HG02943 (cell line): ENCODE data around the gene PRDM10.
"Not testable (repeated sequence)": the region's sequence is repeated elsewhere in the genome, so short reads cannot be mapped to it uniquely, and the experiment has no call there.

Source experiments
- ATAC-seq: cut with Tn5 transposase; IDR thresholded peaks from one replicate; pipeline ENCODE4 v1.9.1; 2021; ENCODE audit warnings: mild to moderate bottlenecking, low read depth, moderate library complexity; ENCODE audit not compliant: unreplicated experiment

The PRDM10 gene

DNA sequence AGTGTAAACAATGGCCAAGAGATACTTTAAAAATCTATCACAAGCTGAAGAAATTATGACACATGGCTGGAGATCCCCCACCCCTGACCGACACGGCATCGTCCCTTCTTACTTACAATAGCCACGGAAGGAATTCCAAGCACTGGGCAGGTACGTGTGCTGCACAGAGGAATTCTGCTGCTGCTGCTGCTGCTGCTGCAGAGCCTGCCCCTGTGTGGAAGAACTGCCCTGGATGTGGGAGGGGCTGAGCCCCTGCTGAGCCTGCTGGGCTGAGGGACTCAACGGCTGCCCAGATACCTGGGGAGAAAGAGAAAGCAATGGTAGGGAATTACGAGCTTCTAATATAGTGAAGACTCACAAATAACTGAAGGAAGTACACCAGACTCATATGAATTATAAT is 92.3 kb downstream of the PRDM10 start:
- ATAC-seq: no peak

DNA sequence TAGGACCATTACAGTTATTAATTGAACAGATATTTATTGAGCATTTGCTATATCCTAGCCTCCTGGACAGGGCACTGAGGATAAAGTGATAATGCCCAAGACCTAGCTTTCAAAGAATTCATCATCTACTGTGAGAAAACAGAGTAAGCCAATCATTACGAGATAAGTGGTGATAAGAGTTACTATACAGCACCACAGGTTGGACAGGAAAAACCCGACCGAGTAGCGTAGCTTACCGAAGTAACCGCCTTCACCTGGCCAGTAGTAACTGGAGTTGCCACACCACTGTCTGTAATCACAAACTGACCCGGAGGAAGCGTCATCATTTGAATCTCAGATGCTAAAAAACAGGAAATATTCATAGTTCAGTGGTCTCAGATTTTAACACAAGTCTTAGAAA is 97.2 kb downstream of the PRDM10 start:
- ATAC-seq: no peak

DNA sequence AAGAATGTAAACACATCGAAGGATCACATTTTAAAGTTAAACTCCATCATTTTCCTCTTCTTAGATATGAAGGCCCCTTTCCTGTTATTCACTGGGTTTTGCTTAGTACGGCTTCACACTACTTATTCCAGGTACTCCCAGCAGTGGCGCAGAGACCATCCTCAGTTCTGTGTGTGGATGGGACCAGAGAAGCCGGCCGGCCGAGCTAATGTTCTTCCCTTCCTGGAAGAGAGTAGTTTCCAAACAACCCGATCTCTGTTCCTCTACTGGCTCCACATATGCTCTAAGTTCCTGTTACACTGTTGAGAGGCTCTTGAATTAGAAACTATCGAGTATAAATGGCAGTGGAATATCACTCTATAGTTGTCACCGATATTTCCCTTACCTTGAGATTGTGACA is 106.6 kb downstream of the PRDM10 start:
- no peak for ATAC-seq

DNA sequence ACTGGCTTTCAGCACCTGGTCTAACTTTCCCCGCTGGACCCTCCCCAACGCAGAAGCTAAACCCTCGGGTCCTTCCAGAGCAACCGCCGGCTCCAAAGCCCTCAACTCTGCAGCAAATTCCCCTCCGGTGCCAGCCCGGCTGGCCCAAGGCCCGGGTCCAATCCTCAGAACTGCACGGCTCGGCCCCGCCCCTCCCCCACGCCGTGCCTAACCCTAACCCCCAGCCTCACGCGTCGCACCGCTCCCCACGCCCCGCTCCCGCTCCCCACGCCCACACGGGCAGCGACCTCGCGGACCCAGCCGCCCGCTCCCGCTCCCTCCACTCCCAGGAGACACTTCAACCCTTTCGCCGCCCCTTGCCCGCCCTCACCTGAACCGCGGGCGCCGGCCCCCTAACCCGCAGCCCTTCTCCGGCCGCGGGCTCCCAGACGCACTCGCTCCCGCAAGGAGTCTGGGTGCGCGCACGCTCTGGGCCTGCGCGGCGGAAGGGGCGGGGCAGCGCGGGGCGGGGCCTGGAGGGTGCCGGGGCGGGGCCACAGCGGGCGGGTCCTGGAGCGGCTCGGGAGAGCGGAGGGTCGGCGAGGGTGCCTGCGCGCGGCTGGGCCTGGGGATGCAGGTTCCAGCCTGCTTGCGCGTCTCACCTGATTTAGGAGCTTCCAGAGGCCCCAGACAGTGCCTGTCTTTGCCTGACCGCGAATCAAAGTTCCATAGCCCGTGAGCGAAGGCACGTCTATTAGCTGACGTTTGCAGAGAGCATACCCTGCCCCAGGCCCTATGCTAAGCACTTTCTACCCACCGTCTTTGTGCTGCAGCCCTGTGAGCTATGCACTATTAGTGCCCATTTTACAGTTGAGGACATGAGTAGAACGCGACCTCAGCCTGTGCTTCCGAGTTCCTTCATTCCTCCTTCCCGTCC is 107.3 kb downstream of the PRDM10 start, which contains the start of gene NFRKB:
NFRKB (minus strand) TSS at position 453 of the 916 bp plus-strand sequence. CDS start 2,729 bp downstream, outside the sequence.
- ATAC-seq: peak; percentile 95

DNA sequence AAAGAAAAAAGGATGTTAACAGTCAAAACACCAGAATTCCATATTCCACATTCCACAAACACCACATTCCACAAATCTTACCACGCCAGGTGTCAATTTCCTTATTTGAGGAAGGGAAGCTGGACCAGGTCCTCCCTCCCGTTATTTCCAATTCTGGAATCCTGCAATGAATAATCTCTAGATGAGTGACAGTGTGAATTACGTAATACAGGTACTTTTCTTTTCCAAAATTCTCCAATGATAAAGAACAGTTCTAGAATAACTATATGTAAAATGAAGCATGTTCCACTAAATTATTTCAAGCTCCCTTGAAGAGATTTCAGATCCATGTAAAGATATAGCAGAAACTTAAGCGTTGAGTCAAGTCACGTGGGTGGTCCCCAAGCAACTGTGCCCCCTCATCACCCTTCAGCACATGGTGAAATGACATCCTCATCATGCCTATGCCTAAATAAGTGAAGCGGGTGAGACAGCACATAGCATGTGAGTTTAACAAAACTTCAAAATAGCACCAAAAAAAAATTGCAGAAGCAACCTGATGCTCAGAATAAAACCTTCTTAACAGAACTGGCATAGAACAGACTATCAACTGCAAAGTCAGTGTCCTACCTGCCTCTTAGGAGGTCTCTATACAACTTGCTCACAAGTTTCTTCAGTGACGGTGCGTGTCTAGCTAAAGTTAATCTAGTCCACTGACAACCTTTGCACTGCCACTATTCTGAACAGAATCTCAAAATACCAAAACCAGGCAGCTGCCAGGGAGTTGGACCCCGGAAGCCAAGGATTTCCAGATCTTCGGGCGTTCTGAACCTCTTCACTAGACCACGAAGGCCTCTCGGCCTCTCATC is 108.1 kb downstream of the PRDM10 start:
- no peak for ATAC-seq

DNA sequence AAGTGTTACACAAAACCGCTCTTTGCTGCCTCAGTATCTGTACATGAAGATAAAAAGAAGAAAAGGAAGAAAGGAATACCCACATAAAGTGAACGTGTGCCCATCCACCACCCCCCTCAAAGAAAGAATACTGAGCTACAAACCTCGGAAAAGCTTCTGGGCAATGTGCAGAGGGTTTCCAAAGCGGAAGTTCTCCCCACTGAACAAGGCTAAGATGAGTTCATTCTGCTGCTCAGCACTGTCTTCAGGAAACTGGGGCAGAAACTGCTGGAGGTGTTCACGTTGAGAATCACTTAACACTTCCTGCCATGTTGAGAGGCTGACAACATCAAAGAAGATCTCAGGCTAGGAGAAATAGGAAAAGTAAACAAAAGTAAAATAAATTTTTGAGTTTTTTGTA is 114.2 kb downstream of the PRDM10 start:
- ATAC-seq: no peak

DNA sequence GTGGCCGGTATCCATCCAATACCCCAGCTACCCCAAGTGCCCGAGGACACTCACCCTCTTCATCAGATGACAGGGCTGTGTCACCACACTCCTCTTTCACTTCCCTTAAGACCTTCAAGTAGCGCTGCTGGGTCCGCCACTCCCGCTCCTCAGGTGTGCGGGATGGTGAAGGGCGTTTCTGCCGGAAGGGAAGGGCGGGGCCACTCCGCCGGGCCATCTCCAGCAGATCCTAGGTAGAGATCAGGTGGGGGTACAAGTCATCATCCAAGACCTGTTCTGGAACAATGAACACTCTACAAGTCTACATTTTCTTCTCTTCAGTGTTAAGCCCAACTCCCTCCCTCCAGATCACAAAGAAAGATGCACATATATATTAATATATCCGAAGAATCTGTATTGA is 117.3 kb downstream of the PRDM10 start:
- ATAC-seq: no peak

DNA sequence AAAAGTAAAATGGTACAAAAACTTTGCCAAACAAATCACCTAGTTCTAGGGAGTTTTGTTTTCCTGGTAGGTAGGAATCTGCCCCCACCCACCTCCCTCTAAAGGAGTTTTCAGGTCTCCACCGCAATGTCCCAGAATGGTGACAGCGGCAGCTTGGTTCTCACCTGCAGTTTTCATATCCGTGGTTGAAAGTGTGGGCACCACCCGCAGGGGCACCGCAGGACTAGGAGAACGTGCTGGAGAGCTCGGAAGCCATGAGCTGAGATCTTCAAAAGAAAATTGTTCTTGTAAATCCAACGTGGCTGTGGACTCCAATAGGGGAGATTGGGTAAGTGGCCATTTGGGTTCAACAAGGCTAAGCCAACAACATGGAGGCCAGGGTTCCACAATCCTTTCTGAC is 118.1 kb downstream of the PRDM10 start:
- no peak for ATAC-seq

DNA sequence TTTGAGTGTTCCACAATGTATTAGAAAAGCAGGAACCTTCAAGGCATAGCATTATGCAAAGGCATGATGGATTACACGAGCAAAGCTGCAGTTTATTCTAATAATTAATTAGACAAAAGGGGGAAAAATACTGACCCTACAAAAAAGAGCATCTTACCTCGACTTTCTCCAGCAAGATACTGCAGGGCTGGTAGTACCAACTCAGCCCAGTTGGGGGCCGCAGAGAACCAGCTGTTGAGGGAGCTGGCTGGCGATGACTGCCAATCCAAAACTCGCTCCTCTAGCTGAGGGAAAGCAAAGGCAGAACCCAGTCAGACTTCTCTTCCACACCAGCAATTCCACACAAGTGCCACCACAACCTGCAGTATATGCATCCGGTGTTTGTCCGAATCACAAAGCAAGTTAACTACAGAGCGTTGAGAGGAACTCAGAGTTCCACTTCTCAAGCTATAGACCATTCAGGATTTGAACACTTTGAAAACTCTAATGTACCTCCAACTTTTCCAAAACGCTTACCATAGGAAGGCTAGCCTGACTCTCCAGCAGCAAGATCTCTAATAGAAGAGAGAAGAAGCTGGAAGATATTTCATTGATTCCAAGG is 121.0 kb downstream of the PRDM10 start:
- ATAC-seq: no peak

DNA sequence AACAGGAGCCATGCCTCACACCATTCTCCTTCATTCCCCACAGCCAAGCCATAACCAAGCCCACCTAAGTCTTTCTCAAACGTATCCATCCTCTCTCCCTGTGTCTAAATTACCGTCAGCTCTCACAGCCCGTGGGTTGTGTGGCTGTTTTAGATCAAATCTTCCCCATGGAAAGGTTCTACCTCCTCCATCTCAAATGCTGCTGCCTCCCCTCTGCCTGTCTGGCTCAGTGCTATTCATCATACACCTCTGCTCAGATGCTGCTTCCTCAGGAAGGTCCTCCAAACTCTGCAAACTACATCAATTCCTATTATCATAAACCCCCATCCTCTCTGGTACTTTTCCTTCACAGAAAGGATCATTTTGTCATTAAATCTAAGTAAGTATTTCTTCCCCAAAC is 122.3 kb downstream of the PRDM10 start:
- no peak for ATAC-seq

DNA sequence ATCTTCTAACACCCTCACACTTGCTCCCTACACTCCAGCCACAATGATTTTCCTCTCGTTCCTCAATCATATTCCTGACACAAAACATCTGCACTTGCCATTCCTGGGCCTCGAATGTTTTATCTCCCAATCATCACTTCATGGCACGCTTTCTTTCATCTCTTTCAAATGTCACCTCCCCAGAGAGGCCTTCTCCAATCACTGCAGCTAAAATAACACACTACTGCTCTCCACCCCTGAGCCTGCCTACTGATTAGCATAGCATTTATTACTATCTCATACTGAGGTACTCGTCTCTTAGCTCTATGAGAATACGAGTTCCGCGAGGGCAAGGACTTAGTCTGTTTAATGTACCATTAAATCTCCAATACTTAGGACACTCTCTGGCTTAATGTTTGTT is 130.7 kb downstream of the PRDM10 start:
- ATAC-seq: no peak

DNA sequence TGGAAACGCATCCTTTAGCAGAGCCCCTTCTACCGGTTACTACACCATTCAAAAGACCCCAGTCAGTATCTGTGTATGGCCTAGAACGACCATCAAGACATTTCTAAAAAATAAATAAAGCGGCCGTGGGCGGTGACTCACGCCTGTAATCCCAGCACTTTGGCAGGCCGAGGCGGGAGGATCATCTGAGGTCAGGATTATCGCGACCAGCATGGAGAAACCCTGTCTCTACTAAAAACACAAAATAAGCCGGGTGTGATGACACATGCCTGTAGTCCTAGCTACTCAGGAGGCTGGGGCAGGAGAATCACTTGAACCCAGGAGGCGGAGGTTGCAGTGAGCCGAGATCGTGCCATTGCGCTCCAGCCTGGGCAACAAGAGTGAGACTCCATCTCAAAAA is 134.0 kb downstream of the PRDM10 start:
- ATAC-seq: not testable (repeated sequence)

DNA sequence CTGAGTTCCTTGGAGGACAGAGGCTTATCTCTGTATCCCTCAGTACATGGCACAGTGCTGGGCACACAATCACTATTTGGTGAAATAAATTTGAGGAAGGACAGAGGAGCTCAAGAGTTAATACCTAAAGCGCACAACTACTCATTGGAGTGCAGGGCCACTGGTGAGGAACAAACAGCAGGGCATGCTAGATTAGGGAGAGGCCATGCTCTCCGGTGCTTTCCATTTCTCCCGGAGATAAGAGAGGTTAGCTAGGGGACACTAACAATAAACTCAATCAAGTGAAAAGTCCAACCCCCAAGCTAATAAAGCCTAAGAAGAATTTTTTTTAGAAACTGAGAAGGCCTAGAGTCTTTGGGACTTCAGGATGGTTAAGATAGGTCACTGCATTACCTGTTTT is 136.3 kb downstream of the PRDM10 start:
- ATAC-seq: no peak

DNA sequence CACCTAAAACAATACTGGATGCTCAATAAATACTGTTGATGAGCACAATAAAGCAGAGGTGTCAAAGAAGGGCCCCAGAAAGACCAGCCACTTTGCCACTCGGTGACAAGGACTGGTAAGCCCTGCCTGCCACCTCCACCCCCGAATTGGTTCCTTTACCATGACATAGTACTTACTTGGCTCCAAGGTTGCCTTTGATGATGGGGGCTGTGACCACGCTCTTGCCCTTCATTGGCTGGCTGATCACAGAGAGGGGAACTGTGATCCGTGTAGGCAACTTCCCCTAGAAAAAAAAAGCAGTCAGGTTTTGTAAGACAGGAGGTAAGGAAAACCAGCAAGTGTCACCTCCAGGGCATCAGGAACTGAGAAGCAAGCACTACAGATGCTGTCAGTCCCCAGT is 136.9 kb downstream of the PRDM10 start:
- no peak for ATAC-seq

DNA sequence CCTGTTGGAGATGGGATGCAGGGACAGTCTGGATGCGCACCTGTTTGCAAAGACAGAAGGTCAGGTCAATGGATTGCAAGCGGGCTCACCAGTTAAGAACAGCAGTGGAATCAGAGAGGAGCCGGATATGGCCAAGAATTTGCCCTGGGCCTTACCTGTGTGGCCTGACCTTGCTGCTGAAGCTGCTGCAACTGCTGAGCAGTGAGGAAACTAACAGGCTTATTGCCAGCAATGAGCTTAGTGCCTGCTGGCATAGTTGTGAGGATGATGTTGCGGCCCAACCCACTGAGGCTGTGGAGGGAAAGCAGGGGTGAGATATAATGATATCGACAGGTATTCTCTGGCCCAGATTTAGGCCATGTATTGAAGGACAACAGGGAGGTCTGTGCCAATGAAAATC is 137.8 kb downstream of the PRDM10 start:
- no peak for ATAC-seq

DNA sequence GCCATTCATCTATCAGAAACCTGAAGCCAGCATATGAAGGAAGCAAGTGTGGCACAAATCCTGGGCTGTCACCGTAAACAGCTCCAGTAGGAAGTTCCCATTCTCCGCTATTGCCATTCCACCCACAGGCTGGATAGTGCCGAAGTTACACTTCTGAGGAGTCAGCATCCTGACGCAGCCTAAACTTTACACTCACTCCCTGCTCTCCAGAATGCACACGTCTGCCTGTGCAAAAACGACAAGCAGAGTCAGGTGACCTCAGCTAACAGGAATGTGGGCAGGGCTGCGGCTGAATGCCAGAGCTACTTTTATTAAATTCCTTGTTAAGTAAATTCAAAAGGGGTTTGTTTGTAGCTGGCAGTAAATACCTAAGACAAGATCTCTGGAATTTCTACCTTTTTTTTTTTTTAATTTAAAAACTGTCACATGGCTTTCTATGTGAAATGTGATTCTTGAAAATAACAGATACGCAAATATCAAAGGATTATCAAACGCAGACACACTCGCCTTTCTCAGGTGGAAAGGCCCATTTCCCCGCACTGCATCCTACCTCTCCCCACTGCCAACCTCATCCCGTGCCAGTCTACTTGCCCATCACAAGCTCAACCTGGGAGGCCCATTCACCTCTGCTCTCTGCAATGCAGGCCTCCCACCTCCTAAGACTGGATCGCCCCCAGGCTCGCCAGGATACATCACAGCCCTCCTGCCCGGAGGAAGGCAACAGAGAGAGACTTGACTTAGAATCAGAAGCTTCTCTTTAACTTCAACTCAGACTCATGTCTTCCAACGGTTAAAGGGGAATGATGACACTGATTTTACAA is 140.7 kb downstream of the PRDM10 start:
- ATAC-seq: no peak

DNA sequence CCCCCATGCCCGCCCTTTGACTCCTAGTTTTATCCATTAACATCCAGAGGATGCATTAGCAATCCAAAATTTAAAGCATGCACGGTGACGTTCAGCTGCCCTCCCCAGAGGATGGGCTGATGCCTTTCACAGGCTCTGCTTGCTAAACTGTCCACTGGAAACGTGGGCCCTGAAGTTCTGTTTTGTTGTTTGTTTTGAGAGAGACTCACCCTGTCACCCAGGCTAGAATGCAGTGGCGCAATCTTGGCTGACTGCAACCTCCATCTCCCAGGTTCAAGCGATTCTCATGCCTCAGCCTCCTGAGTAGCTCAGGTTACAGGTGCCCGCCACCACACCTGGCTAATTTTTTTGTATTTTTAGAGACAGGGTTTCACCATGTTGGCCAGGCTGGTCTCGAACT is 146.6 kb downstream of the PRDM10 start:
- ATAC-seq: no peak

DNA sequence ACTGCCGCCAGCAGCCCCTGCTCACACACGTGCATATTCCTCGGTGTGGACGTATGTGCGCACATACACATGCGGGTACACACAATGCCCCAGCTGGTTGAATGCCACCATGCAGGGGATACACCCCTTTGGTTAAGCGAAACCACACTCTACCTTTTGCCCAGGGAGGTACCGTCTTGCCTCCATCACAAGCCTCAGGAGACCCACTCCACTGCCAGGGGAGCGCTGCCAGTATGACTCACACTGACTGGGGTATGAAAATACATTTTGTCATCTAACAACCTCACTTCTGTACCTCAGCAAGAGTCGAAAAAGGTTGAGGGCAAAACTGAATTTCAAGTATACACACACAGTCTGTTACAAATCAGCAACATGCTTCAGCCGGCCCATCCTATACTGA is 147.5 kb downstream of the PRDM10 start:
- no peak for ATAC-seq

DNA sequence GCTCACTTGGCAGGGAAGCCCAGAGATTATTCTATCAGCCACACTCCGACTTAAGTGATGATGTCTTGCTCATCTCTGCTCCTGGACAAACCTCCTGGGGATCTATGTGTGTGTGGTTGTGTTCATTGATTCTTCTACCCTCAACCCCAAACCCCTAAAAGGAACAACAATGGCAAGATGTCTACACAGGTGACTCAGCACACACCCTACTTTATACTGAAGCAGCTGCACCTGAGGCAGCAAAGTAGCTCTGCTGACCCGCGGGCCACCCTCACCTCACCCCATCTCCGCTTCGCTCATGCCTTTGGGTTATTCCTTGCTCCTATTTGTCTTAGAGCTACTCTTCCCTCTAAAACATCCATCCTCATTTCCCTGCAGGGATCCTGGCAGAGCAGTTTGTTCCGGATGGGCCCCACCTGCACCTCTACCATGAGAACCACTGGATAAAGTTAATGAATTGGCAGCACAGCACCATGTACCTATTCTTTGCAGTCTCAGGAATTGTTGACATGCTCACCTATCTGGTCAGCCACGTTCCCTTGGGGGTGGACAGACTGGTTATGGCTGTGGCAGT is 148.3 kb downstream of the PRDM10 start:
- ATAC-seq: no peak
